Stomach (tissue), 4 donors: ENCODE results near the gene DPF3.

ENCODE experiments used
- CTCF ChIP-seq, 7 experiments: fragments of 450-650 bp in 4 of 7; fragments of 200-600 bp in 3 of 7; sonication (generic) in 3 of 7; IDR thresholded peaks; one replicate each; pipeline ENCODE4 v1.5.1; 2016 to 2019; ENCODE audit warnings: antibody characterized with exemption in 7 of 7, control low read depth in 2 of 7, mild to moderate bottlenecking in 1 of 7
- POLR2A ChIP-seq, 4 donors: fragments of 450-650 bp; IDR thresholded peaks; one replicate each; pipeline ENCODE4 v1.6.1; 2016; ENCODE audit warnings: antibody characterized with exemption in 4 of 4, control low read depth in 2 of 4, mild to moderate bottlenecking in 1 of 4, moderate library complexity in 1 of 4

GRCh38 chr14:72909163-72909562, 15.3 kb upstream of the DPF3 start:
- no peak for TF ChIP-seq POLR2A (IDR thresholded peaks at IDR 0.05)
- TF ChIP-seq CTCF (IDR thresholded peaks at IDR 0.05): no peak
